WTC11 (cell line): ENCODE results near the gene XRCC4. TPM values are rescaled to one million over a fixed set of nuclear protein-coding genes. Genes with fewer than 3 reads are reported as not detected.

ENCODE experiments used
- ATAC-seq: fragments of 200-7000 bp; cut with Tn5 transposase; 2 replicates; pipeline ENCODE4 v1.10.0; 2021; ENCODE audit warnings: mild to moderate bottlenecking, moderate library complexity
- CTCF ChIA-PET: fragments of 300-600 bp; sonication (Branson Sonifier 250); formaldehyde crosslinking; loops from one replicate; lab custom pipeline; 2021; ENCODE audit warnings: antibody characterized with exemption; lab: Charles Lee
- POLR2A ChIA-PET: fragments of 350-600 bp; sonication (Branson Sonifier 250); formaldehyde crosslinking; loops from one replicate; lab custom pipeline; 2021; ENCODE audit warnings: antibody characterized with exemption; lab: Charles Lee
- DNase-seq: peaks from one replicate; pipeline ENCODE4 v3.0.0; 2021; ENCODE audit warnings: low spot score
- H3K27ac Mint-ChIP-seq: 2 replicates; pipeline ENCODE4 v1.8.0; 2021; ENCODE audit warnings: mixed read lengths
- H3K27me3 Mint-ChIP-seq: 2 replicates; pipeline ENCODE4 v1.8.0; 2021; ENCODE audit warnings: low read depth, mild to moderate bottlenecking, moderate library complexity, mixed read lengths
- H3K36me3 Mint-ChIP-seq: 2 replicates; pipeline ENCODE4 v1.8.0; 2021; ENCODE audit warnings: mixed read lengths
- H3K4me1 Mint-ChIP-seq: 2 replicates; pipeline ENCODE4 v1.8.0; 2022; ENCODE audit warnings: mixed read lengths
- H3K4me3 Mint-ChIP-seq: 2 replicates; pipeline ENCODE4 v1.8.0; 2021; ENCODE audit warnings: mild to moderate bottlenecking, moderate library complexity, mixed read lengths
- H3K9me3 Mint-ChIP-seq: 2 replicates; pipeline ENCODE4 v1.8.0; 2021; ENCODE audit warnings: mixed read lengths
- ATF6 ChIP-seq: sonication (generic); formaldehyde crosslinking; IDR thresholded peaks from 2 replicates; pipeline ENCODE4 v1.8.1; 2023; ENCODE audit warnings: mild to moderate bottlenecking, missing genetic modification reagents
- ELF4 ChIP-seq: sonication (generic); formaldehyde crosslinking; IDR thresholded peaks from 2 replicates; pipeline ENCODE4 v1.8.1; 2022; ENCODE audit warnings: low read depth, mild to moderate bottlenecking, moderate library complexity, missing genetic modification reagents
- FOXK1 ChIP-seq: sonication (generic); formaldehyde crosslinking; IDR thresholded peaks from 2 replicates; pipeline ENCODE4 v1.8.0; 2022; ENCODE audit warnings: mild to moderate bottlenecking, moderate library complexity, missing genetic modification reagents
- GABPB1 ChIP-seq: sonication (generic); formaldehyde crosslinking; IDR thresholded peaks from 2 replicates; pipeline ENCODE4 v1.8.1; 2023; ENCODE audit warnings: mild to moderate bottlenecking, missing genetic modification reagents
- GTF2I ChIP-seq: fragments of 250-450 bp; sonication (Bioruptor Pico); conservative IDR thresholded peaks from 2 replicates; pipeline ENCODE4 v1.4.0; 2021; ENCODE audit warnings: mild to moderate bottlenecking
- JAZF1 ChIP-seq: fragments of 250-450 bp; sonication (Bioruptor Pico); IDR thresholded peaks from 2 replicates; pipeline ENCODE4 v1.9.0; 2021; ENCODE audit warnings: moderate library complexity, mild to moderate bottlenecking, inconsistent platforms
- MLX ChIP-seq: sonication (generic); formaldehyde crosslinking; IDR thresholded peaks from 2 replicates; pipeline ENCODE4 v1.8.1; 2023; ENCODE audit warnings: mild to moderate bottlenecking, missing genetic modification reagents, moderate library complexity
- MXD4 ChIP-seq: fragments of 250-450 bp; sonication (Bioruptor Pico); IDR thresholded peaks from 2 replicates; pipeline ENCODE4 v1.8.0; 2021; ENCODE audit warnings: mild to moderate bottlenecking, moderate library complexity, borderline replicate concordance
- MYBL2 ChIP-seq: sonication (generic); formaldehyde crosslinking; IDR thresholded peaks from 2 replicates; pipeline ENCODE4 v1.8.1; 2023; ENCODE audit warnings: mild to moderate bottlenecking, moderate library complexity, missing genetic modification reagents
- NFATC4 ChIP-seq: fragments of 250-450 bp; sonication (Bioruptor Pico); IDR thresholded peaks from 2 replicates; pipeline ENCODE4 v1.9.0; 2021; ENCODE audit warnings: mild to moderate bottlenecking
- PREB ChIP-seq: sonication (generic); formaldehyde crosslinking; IDR thresholded peaks from 2 replicates; pipeline ENCODE4 v1.8.1; 2022; ENCODE audit warnings: mild to moderate bottlenecking, missing genetic modification reagents, moderate library complexity, borderline replicate concordance
- SMAD3 ChIP-seq: sonication (generic); formaldehyde crosslinking; IDR thresholded peaks from 2 replicates; pipeline ENCODE4 v1.8.0; 2022; ENCODE audit warnings: missing genetic modification reagents, mild to moderate bottlenecking, borderline replicate concordance
- SMAD4 ChIP-seq: sonication (generic); formaldehyde crosslinking; IDR thresholded peaks from 2 replicates; pipeline ENCODE4 v1.8.0; 2022; ENCODE audit warnings: mild to moderate bottlenecking, missing genetic modification reagents
- TCF7 ChIP-seq: sonication (generic); formaldehyde crosslinking; IDR thresholded peaks from 2 replicates; pipeline ENCODE4 v1.8.0; 2022; ENCODE audit warnings: mild to moderate bottlenecking, low read depth, missing genetic modification reagents, moderate library complexity
- TP53 ChIP-seq: sonication (generic); formaldehyde crosslinking; IDR thresholded peaks from 2 replicates; pipeline ENCODE4 v1.8.1; 2023; ENCODE audit warnings: mild to moderate bottlenecking, missing genetic modification reagents
- USF1 ChIP-seq: sonication (generic); formaldehyde crosslinking; IDR thresholded peaks from 2 replicates; pipeline ENCODE4 v1.8.0; 2022; ENCODE audit warnings: mild to moderate bottlenecking, missing genetic modification reagents
- ZMAT4 ChIP-seq: fragments of 250-450 bp; sonication (Bioruptor Pico); IDR thresholded peaks from 2 replicates; pipeline ENCODE4 v1.9.0; 2021; ENCODE audit warnings: mild to moderate bottlenecking
- ZNF121 ChIP-seq: sonication (generic); formaldehyde crosslinking; IDR thresholded peaks from 2 replicates; pipeline ENCODE4 v1.8.0; 2023; ENCODE audit warnings: missing genetic modification reagents
- ZNF138 ChIP-seq: sonication (generic); formaldehyde crosslinking; conservative IDR thresholded peaks from 2 replicates; pipeline ENCODE4 v1.8.1; 2022; ENCODE audit warnings: mild to moderate bottlenecking, moderate library complexity, missing genetic modification reagents
- ZNF263 ChIP-seq: sonication (generic); formaldehyde crosslinking; IDR thresholded peaks from 2 replicates; pipeline ENCODE4 v1.8.1; 2022; ENCODE audit warnings: low read depth, mild to moderate bottlenecking, moderate library complexity, missing genetic modification reagents
- ZNF396 ChIP-seq: fragments of 250-450 bp; sonication (Bioruptor Pico); IDR thresholded peaks from 2 replicates; pipeline ENCODE4 v1.8.0; 2021; ENCODE audit warnings: mild to moderate bottlenecking, moderate library complexity, borderline replicate concordance
- ZSCAN18 ChIP-seq: fragments of 250-450 bp; sonication (Bioruptor Pico); IDR thresholded peaks from 2 replicates; pipeline ENCODE4 v2.1.2; 2022; ENCODE audit warnings: mild to moderate bottlenecking, moderate library complexity
- total RNA-seq: library from RNA; stranded (reverse); gene quantifications from 3 replicates; pipeline ENCODE4 v1.2.3, GENCODE V29; 2021

The XRCC4 gene
- total RNA-seq, 1 experiment from 2014 or later, result 13.5 TPM

GRCh38 chr5:83125560-83125959 lies 48.2 kb downstream of the XRCC4 start (continued):
- TF ChIP-seq USF1 (CRISPR knock-in tag), result no peak
- no peak for TF ChIP-seq MXD4 (CRISPR knock-in tag)
- TF ChIP-seq ZNF263 (CRISPR knock-in tag), result no peak
- no peak for TF ChIP-seq ATF6

- Mint-ChIP-seq H3K4me3 (no peak overlapping the region), H3K9me3 (peaks cover 35% of the 10 kb centered on the region), H3K27ac (no peak overlapping the region), H3K36me3 (peaks cover 19% of the 10 kb centered on the region), H3K4me1 (no peaks in the 10 kb centered on the region), H3K27me3 (no peaks in the 10 kb centered on the region; the same call in 1 of the 2 replicates)
- TF ChIP-seq ZSCAN18 (CRISPR knock-in tag) (no peak), ELF4 (no peak), GABPB1 (CRISPR knock-in tag) (no peak), ZNF121 (no peak), SMAD3 (CRISPR knock-in tag) (no peak), TCF7 (CRISPR knock-in tag) (no peak), MLX (CRISPR knock-in tag) (no peak), SMAD4 (CRISPR knock-in tag) (no peak), JAZF1 (CRISPR knock-in tag) (no peak), ZNF138 (CRISPR knock-in tag) (no peak), TP53 (CRISPR knock-in tag) (no peak), FOXK1 (CRISPR knock-in tag) (no peak), NFATC4 (no peak)
- DNase-seq, result no peak
- ATAC-seq, result no peak
- ChIA-PET CTCF (no interaction called here), POLR2A (no interaction called here)
Observed at GRCh38 chr5:83126501-83126900, 49.2 kb downstream of the XRCC4 start.

- no peaks in the 10 kb centered on the region; the same call in 1 of the 2 replicates for H3K27me3 Mint-ChIP-seq
- ChIA-PET POLR2A (no interaction called here), CTCF (interaction anchor here (1.0 kb wide), 1 partner anchor 17 kb away, joined by 3 read pairs; no protein-coding TSS in a partner anchor)
- ATAC-seq, result no peak
- TF ChIP-seq GTF2I, result no peak
- TF ChIP-seq SMAD3 (CRISPR knock-in tag), result no peak
- no peak for TF ChIP-seq ZNF138 (CRISPR knock-in tag)
- TF ChIP-seq PREB, result no peak
- no peak for TF ChIP-seq MYBL2 (CRISPR knock-in tag)
- TF ChIP-seq ZNF396 (CRISPR knock-in tag), result no peak
- TF ChIP-seq ZMAT4 (CRISPR knock-in tag), result no peak
- H3K27ac Mint-ChIP-seq, result no peak overlapping the region
- peaks cover 38% of the 10 kb centered on the region for H3K9me3 Mint-ChIP-seq
- peak; percentile 26 for DNase-seq
- H3K36me3 Mint-ChIP-seq, result peaks cover 17% of the 10 kb centered on the region
- no peak overlapping the region for H3K4me3 Mint-ChIP-seq
- no peaks in the 10 kb centered on the region for H3K4me1 Mint-ChIP-seq
Observed at GRCh38 chr5:83133797-83134196, 56.5 kb downstream of the XRCC4 start.
